Inferior parietal cortex (tissue), 1 donor: Measurements from ENCODE around the gene HNF1A.
A peak's percentile ranks its signal among the peaks of the same experiment; 100 is the strongest.

Experiments used
- DNase-seq: peaks from one replicate; pipeline ENCODE4 v3.0.0-alpha.2; 2016; ENCODE audit errors: extremely low spot score

Gene HNF1A

GRCh38 chr12:121050725-121051124 lies 72.4 kb downstream of the HNF1A start:
- peak; percentile 52 for DNase-seq
